Measurements from ENCODE around the gene RNF138.

DNA sequence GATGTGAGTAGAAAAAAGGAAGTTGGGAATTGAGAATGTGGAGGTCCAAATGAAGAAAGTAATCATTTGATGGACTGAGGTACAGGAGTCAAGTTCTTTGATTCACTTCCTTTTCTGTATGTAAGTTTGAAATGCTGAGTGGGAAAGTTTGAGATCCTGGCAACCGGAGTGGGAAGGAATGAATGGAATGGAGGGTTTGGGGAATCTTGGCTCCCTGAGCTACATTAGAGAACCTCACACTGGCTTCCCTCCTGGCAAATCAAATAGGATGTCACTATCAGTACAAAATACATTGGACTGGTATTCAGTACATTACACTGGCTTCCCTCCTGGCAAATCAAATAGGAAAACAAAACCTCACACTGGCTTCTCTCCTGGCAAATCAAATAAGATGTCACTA lies 9.8 kb upstream of the RNF138 start:
- no peak for TF ChIP-seq POLR2A (IDR thresholded peaks at IDR 0.05)
- TF ChIP-seq, protein P1, sequence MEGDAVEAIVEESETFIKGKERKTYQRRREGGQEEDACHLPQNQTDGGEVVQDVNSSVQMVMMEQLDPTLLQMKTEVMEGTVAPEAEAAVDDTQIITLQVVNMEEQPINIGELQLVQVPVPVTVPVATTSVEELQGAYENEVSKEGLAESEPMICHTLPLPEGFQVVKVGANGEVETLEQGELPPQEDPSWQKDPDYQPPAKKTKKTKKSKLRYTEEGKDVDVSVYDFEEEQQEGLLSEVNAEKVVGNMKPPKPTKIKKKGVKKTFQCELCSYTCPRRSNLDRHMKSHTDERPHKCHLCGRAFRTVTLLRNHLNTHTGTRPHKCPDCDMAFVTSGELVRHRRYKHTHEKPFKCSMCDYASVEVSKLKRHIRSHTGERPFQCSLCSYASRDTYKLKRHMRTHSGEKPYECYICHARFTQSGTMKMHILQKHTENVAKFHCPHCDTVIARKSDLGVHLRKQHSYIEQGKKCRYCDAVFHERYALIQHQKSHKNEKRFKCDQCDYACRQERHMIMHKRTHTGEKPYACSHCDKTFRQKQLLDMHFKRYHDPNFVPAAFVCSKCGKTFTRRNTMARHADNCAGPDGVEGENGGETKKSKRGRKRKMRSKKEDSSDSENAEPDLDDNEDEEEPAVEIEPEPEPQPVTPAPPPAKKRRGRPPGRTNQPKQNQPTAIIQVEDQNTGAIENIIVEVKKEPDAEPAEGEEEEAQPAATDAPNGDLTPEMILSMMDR (IDR thresholded peaks at IDR 0.05): no peak

Measured in heart left ventricle (tissue), 13 donors.